HG02840 (cell line): ENCODE measurements around the gene DVL2.

ENCODE experiments used
- ATAC-seq: cut with Tn5 transposase; IDR thresholded peaks from one replicate; pipeline ENCODE4 v1.9.1; 2021; ENCODE audit warnings: mild to moderate bottlenecking, moderate library complexity, moderate number of reproducible peaks; ENCODE audit not compliant: unreplicated experiment, low FRiP score

Gene DVL2

DNA sequence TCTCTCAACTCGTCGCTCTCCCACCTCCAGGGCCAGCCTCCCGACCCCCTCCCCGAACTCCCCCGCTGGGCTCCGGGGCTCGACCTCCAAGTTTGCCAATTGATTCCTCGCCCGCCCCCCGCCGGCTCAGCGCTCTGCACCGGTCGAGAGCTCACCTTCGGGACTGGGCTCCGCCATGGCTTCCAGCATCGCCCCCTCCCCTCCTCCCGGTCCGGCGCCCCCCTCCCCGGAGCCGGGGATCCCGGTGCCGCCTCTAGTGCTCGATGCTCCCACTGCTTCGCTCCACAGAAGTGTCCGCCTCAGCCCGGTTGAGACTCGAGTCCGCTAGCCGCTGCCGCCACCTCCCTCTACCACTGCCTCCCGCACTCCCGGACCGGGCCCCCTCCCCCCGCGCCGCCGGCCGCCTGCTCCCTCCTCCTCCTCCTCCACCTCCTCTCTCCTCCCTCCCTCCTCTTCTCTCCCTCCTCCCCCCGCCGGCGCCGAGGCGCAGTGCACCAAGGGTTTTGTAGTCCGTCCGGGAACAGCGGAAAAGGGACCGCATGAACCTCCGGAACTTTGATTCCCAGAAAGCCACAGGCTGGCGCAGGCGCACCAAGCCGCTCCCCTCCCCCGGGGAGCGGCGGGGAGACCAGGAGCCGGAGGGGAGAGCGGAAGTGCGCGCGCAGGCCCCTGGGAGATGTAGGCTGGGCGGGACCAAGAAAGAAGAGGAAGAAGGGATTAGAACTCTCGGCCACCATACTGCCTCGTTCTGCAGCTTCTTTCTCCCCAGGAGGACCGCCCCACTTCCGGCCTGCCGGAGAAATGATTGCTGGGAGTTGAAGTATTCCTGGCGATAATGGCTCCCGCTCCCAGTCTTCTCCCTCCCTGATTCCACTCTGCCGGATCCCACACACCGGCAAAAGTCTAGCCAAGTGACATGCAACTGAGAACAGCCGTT, 5.0 kb upstream of the DVL2 start, which contains the start of gene PHF23:
Gene PHF23, minus strand, starts transcription at position 367 of the 937 bp plus-strand sequence. Its CDS starts 178 bp downstream, at position 189.
- peak; percentile 47 for ATAC-seq

- ATAC-seq: no peak
Observed at GRCh38 chr17:7238420-7239090, 4.2 kb upstream of the DVL2 start.

- no peak for ATAC-seq
Observed at GRCh38 chr17:7237761-7238419, 3.6 kb upstream of the DVL2 start.

DNA sequence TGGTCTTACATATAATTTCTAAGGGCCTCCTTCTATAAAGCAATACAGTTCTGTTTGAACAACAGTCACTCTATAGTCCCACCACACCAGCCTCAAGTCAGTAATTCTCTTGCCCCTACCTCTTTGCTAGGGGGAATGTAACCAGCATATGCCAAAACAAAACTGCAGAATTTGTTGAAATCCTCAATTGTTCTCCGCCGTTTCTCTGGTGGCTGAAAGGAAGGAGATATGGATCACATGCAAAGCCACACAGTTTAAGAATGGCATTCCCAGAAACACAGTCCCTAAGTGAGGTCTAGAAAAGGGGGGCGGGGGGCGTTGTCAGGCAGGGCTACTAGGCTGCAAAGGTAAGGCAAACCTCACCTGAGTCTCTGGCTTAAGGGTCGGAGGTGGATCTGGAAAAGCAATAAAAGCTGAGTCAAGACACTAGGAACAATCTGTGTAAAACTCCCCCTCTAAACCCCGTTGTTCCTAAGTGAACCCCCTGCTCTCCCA, 3.0 kb upstream of the DVL2 start:
- ATAC-seq: no peak

DNA sequence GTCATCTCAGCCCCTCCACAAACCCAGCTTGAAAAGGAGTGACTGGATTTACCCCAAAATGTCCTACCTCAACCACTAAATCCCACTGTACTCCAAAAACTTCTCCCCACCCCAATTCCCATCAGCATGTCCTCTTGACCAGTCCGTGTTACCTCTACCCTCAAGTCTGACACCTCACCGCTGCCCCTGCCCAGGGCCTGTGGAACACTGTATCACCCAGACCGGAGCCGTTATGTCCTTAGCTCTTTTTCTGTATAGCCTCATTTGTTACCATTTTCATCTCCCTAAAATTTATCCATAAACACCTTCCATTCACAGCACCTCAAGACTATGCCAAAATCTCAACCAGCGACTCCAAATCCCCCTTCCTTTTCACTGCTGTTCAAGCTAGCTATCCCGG, 2.5 kb upstream of the DVL2 start:
- ATAC-seq: no peak

DNA sequence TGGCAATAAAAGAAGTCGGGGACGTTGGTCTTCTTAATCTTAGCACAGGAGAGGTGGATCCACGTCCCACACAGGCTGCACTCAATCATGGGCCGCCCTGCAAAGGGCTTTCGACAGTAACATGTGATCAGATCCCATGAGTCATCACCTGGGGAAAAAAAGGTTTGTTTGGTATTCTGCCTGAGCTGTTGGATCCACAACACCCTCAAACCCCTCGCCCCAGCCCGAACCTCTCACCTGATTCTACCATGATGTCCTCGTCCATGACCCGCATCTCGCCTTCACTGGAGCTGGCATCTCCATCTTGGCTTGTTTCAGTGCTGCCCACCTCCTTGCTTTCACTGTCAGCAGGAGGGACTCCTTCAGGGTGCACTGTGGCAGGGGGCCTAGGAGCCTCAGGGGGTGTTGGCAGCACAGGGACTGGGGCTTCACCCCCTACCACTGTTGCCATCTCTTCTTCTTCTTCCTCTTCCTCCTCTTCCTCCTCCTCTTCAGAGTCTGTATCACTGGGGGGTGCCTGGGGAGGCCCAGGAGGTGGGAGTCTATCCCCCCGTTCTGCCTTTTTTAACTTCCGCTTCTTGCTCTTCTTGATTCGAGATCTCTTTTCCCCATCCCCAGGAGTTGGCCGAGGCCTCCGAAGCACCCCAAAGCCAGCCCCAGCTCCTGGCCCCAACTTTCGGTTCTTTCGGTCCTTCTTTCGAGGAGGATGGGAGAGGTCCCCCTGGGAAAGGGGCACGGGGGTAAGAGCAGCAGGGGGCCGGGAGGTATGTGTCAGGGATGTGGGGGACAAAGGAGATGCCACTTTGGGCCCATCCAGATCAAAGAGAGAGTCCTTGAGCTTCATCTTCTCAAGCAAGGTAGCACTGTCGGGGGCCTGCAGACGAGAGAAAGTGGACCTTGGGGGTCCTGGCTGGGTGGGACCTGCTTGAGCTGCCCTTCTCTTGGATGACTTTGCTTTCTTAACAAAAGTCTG, 1.7 kb upstream of the DVL2 start:
- no peak for ATAC-seq

GRCh38 chr17:7233701-7234082, 625 bp downstream of the DVL2 start:
- ATAC-seq: no peak

- no peak for ATAC-seq
Observed at GRCh38 chr17:7232114-7232513, 2.2 kb downstream of the DVL2 start.

DNA sequence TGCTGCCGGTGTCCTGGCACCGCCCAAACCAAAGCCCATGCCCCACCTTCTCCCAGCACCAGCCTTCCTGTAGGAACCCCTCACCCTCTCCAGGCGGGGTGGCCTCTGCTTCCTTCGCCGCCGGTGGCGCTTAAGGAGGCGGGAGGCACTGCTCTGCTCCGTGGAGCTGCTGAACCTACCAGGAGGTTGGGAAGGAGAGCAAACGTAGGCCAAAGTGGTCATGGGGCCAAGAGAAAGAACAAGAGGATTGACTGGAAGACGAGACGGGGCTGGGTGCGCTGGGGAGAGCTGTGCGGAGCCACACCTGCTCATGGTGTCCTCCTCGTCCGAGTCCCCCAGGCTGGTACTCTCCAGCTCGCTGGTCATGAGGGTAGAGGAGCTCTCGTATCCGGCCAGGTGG, 4.8 kb downstream of the DVL2 start:
- no peak for ATAC-seq

- ATAC-seq: no peak
Observed at GRCh38 chr17:7228920-7229319, 5.4 kb downstream of the DVL2 start.

DNA sequence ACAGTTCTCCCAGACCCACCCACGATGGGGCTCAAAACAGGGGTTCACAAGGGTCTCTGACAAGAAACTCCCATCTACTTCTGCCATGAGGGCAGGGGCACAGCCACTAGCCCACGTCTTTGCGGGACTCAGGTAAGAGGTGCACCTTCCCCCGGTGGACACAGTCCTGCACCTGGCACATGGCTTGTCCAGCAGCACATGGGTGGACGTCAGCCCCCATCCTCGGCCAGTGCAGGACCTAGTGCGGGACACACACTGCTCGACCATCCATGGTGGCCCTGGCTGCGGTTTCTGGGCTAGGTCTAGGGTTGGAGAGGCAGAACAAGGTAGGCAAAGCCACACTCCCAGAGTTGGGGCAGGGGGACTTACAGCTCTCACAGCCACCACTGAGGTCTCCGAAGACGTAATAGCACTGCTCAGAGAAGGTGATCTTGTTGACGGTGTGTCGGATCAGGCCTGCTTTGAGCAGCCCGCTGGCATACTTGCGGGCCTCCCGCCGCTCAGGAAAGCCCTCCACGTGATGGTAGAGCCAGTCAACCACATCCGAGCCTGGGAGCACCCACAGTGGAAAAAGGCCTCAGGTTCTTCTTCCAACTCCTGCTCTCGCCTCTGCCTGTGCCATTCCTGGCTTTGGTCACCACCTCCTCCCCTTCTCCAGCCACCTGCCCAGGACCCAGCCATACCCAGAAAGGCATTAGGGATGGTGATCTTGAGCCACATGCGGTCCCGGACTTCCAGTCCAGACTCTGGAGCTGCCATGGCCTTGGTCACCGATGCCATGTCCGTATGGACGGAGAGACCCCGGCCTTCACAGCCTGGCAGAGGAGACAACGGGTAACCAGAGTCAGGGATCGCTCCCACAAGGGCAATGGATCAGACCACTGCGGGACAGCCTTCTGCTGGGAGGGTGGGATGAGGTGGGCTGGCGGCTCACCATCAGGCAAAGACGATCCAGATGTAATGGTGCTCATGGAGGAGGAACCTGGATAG, 7.3 kb downstream of the DVL2 start:
- no peak for ATAC-seq

GRCh38 chr17:7225711-7226331, 8.5 kb downstream of the DVL2 start:
- no peak for ATAC-seq

- no peak for ATAC-seq
Observed at GRCh38 chr17:7224661-7225111, 9.6 kb downstream of the DVL2 start.

GRCh38 chr17:7224110-7224509, 10.2 kb downstream of the DVL2 start:
- no peak for ATAC-seq

- ATAC-seq: no peak
Observed at GRCh38 chr17:7223375-7223774, 10.9 kb downstream of the DVL2 start.

GRCh38 chr17:7222972-7223292, 11.4 kb downstream of the DVL2 start:
- ATAC-seq: no peak

DNA sequence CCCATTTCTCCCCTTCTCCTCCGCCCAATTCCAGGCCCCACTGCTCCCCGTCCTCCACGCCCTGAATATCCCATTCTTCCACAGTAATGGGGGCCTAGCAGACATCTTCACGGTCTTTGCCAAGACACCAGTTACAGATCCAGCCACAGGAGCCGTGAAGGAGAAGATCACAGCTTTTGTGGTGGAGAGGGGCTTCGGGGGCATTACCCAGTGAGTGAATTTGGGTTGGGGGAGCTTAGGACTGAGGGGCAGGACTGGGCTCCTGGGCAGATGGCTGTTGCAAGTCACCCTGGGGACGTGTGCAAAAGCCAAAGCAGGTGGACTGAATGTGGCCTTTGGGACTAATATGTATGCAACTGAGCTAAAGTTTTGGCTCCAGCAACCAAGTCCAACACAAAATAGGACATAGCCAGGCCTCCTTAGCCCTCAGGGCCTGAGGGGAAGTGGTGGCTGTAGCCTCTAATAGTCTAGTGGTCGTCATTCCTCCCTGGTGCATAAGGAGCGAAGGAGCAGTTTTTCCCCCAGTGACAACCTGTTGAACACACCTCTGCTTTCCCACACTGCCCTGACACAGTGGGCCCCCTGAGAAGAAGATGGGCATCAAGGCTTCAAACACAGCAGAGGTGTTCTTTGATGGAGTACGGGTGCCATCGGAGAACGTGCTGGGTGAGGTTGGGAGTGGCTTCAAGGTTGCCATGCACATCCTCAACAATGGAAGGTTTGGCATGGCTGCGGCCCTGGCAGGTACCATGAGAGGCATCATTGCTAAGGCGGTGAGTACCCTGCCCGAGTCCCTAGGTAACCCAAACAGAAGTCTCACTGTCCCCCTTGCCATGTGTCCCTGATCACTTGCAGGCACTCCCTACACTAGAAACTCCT, 12.0 kb downstream of the DVL2 start:
- ATAC-seq: no peak
